Coronary artery (tissue), 2 donors: ENCODE measurements around the gene ARHGAP24.
A peak's percentile ranks its signal among the peaks of the same experiment; 100 is the strongest.

Experiments used
- DNase-seq: peaks from one replicate; pipeline ENCODE4 v3.0.0-alpha.2; 2017; ENCODE audit warnings: low spot score
- H3K27ac ChIP-seq, 2 donors: fragments of 200-600 bp; sonication (generic); one replicate each; pipeline ENCODE4 v1.5.1; 2016 to 2019
- H3K4me3 ChIP-seq: fragments of 200-600 bp; sonication (generic); 2 replicates; pipeline ENCODE4 v1.5.1; 2016; ENCODE audit warnings: mild to moderate bottlenecking, moderate library complexity
- TF ChIP-seq, protein P1 (sequence below): fragments of 200-600 bp; sonication (generic); IDR thresholded peaks from one replicate; pipeline ENCODE4 v1.5.1; 2019; ENCODE audit warnings: antibody characterized with exemption

The ARHGAP24 gene

DNA sequence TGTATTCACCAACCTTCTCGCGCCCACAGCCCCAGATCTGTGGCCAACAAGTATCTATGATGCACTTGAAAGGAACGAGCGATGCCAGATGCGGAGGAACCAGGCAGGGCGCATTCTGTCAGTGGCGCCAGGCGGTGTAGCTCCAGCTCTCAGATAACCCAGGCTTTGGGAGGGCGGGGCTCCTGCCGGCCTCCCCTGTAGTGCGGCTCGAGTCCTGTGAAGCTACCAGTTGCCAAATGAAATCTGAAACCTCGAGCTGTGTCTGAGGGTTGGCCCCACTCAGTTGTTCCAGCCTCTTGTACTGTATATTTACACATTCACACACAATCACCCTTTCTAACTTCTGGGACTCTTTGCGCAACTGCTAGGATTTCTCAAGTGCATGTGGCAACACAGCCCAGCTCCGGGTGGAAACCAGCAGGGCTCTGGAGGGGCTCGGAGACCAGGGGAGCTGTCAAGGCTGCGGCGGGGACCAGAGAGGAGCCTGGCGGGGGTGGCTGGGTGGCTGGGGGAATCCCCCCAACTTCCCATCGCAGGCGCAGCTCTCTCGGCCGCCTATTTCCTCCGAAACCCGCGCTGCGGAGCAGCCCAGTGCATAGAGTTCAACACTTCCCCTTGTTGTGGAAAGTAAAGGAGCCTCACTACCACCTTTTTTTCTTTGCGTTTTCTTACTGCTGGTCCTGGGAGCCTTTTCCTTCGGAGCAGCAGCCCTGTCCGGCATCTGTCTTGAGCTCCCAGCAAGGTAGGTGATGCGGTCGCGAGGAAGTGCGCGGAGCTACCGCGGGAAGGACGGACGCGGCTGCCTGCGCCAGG lies at the start of gene ARHGAP24:
Gene ARHGAP24, plus strand, starts transcription at position 333 of the 813 bp plus-strand sequence.
- TF ChIP-seq, protein P1, sequence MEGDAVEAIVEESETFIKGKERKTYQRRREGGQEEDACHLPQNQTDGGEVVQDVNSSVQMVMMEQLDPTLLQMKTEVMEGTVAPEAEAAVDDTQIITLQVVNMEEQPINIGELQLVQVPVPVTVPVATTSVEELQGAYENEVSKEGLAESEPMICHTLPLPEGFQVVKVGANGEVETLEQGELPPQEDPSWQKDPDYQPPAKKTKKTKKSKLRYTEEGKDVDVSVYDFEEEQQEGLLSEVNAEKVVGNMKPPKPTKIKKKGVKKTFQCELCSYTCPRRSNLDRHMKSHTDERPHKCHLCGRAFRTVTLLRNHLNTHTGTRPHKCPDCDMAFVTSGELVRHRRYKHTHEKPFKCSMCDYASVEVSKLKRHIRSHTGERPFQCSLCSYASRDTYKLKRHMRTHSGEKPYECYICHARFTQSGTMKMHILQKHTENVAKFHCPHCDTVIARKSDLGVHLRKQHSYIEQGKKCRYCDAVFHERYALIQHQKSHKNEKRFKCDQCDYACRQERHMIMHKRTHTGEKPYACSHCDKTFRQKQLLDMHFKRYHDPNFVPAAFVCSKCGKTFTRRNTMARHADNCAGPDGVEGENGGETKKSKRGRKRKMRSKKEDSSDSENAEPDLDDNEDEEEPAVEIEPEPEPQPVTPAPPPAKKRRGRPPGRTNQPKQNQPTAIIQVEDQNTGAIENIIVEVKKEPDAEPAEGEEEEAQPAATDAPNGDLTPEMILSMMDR, result no peak
- Histone ChIP-seq H3K4me3 (peak within 1 kb of the TSS; percentile 76), H3K27ac (peak within 1 kb of the TSS; percentile 24 to 76)
- DNase-seq, result peak; percentile 80

DNA sequence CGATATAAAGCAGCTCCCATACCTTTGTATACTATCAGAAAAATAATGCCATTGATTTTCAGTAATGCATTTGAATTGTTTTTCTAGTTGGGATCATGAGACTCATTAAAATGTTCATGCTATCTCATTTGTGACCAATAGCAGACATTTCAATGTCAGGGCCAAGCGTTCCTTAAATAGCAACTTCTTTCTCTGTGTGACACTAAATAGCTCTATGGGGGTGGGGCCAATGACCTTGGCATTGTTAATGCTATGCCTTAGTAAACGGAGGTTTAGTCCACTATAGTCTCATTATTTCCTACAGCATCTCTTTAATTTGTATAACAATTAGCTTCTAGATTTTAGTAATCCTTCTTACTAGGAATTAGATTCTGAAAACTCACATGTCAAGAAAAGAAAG lies 48.6 kb upstream of the ARHGAP24 start:
- no peak overlapping the region for H3K4me3 ChIP-seq
- no peak for DNase-seq
- TF ChIP-seq, protein P1, result no peak
- no peak overlapping the region for H3K27ac ChIP-seq

DNA sequence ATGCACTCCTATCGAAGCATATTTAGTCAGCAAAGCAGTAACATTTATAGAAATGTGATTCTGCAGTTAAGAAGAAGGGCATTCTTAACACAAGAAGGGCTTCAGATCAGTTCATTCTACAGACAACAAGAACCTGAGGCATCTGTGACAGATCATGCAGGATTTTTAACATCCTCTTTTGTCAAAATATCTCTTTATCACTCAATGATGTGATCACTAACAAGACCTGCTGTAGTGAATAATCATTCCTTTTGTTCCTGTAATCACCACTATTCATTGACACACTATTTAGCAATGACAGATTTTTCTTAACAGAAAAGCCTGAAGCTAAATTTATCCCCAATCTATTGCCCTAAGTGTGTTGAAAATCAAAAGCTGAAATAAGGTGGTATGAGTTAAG lies 47.8 kb upstream of the ARHGAP24 start:
- TF ChIP-seq, protein P1, result no peak
- no peak overlapping the region for H3K4me3 ChIP-seq
- H3K27ac ChIP-seq, result no peak overlapping the region
- DNase-seq, result no peak

DNA sequence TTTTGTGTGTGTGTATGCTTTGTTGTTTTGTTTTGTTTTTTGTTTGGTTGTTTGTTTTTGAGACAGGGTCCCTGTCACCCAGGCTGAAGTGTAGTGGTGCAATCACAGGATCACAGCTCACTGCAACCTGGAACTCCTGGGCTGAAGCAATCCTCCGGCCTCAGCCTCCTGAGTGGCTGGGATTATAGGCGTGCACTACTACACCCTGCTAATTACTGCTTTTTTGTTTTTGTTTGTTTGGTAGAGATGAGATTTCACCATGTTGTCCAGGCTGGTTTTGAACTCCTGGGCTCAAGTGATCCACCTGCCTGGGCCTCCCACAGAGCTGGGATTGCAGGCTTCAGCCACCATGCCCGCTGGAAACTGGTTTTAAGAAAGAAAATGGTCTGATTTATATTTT lies 44.7 kb upstream of the ARHGAP24 start:
- TF ChIP-seq, protein P1, result no peak

DNA sequence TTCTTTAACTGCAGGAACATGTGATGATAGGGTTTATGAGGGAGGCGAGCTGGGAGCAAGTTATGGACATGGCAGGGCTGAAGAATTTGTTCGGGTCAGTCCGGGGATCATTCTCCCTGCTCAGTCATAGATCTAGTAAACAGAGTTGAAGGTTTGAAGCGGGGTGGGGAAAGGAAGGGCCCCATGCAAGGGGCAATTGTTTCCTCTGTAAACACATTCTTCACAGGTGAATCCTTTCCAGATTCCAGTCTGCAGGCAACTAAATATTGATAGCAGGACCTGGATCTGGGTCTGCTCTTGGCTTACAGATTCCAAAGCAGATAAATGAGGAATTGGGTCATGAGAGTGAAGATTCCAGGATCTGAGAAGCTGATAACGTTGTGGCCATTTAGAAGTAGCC lies 44.3 kb upstream of the ARHGAP24 start:
- no peak overlapping the region for H3K27ac ChIP-seq
- no peak overlapping the region for H3K4me3 ChIP-seq
- TF ChIP-seq, protein P1, result no peak
- DNase-seq, result no peak

More for the DNA sequence above, 44.7 kb upstream of the ARHGAP24 start:
- no peak overlapping the region for H3K27ac ChIP-seq
- H3K4me3 ChIP-seq, result no peak overlapping the region
- no peak for DNase-seq

DNA sequence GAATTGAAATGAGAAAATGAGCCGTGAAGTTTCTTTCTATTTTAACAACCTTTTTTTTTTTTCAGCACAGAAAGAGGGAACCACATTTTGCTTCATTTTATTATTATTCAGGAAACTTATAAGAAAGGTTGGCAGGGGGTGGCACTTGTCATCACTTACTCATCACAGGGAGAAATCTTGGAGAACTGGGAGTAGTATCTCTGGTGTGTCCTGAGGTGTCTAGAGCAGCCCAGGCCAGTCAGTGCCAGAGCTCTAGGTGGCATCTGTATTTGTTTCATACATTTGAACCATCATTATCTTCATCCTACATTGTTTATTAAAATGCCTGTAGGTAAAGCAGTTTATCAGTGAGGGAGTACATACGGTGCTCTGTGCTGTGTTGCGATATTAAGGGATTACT lies 43.8 kb upstream of the ARHGAP24 start:
- Histone ChIP-seq H3K27ac (no peak overlapping the region), H3K4me3 (no peak overlapping the region)
- TF ChIP-seq, protein P1, result no peak
- DNase-seq, result no peak

DNA sequence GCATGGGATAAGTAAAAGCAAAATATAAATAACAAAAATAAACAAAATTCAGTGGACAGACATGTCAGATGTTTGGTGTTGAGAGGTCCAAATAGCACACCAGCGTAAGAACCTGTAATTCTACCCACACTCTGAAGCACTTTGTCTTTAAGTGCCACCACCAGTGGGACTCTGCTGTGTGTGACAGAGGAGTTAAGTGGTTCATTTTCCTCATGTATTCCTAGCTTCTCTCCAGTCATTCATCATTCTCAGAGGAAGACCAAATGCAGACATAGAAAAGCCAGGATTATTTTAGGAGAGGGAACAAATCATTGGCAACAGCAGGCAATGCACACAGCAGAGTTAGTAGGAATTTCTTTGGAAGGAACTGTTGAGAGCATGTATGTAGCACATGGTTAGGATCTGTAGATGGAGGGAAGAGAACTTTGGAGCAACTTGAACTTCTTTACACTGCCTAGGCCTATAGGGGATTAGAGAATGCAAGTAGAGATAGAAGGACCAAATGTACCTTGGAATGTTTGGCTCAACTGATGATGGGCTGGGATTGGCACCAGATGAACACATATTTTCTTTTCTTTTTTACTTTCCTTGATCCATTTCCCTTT lies 43.0 kb upstream of the ARHGAP24 start:
- no peak overlapping the region for H3K27ac ChIP-seq
- TF ChIP-seq, protein P1, result no peak
- no peak overlapping the region for H3K4me3 ChIP-seq
- no peak for DNase-seq
